B cell (primary cell): ENCODE measurements around the gene COL25A1. TPM values are rescaled to one million over a fixed set of nuclear protein-coding genes. Genes with fewer than 3 reads are reported as not detected.

ENCODE experiments used
- ATAC-seq: fragments of 200-7000 bp; cut with Tn5 transposase; one replicate; pipeline ENCODE4 v1.10.0; 2021; ENCODE audit warnings: low read depth, mild to moderate bottlenecking, moderate number of reproducible peaks, moderate library complexity
- CTCF ChIA-PET: fragments of 350-600 bp; sonication (Branson Sonifier 250); formaldehyde crosslinking; loops from one replicate; lab custom pipeline; 2021; ENCODE audit warnings: antibody characterized with exemption, inconsistent platforms; lab: Charles Lee
- POLR2A ChIA-PET: fragments of 350-600 bp; sonication (Branson Sonifier 250); formaldehyde crosslinking; loops from one replicate; lab custom pipeline; 2021; ENCODE audit warnings: antibody characterized with exemption; lab: Charles Lee
- DNase-seq: peaks from one replicate; pipeline ENCODE4 v3.0.0; 2013
- H2AFZ ChIP-seq: 2 replicates; pipeline ENCODE4 v1.6.1; 2012; ENCODE audit warnings: mild to moderate bottlenecking, low read depth, low read length; ENCODE audit not compliant: insufficient read depth, poor library complexity, severe bottlenecking
- H3K27ac ChIP-seq, 2 donors: 1 replicate in 1 of 2; 2 replicates in 1 of 2; pipeline ENCODE4 v1.5.1; 2012 to 2013; ENCODE audit warnings: low read length in 2 of 2, mild to moderate bottlenecking in 2 of 2, moderate library complexity in 1 of 2
- H3K27me3 ChIP-seq, 4 experiments: fragments of 200-600 bp in 1 of 4; sonication (generic) in 1 of 4; replicated peaks in 1 of 4; 1 replicate in 2 of 4; 2 replicates in 2 of 4; pipeline versions ENCODE4 v1.6.1 to v1.7.0; 2013 to 2016; ENCODE audit warnings: low read length in 3 of 4, mild to moderate bottlenecking in 2 of 4, mixed read lengths in 1 of 4, moderate library complexity in 1 of 4; ENCODE audit not compliant: insufficient read depth in 4 of 4, control insufficient read depth in 3 of 4; ENCODE audit errors: control extremely low read depth in 1 of 4
- H3K36me3 ChIP-seq, 2 experiments: replicated peaks in 1 of 2; 1 replicate in 1 of 2; 2 replicates in 1 of 2; pipeline versions ENCODE4 v1.6.1 to v1.7.1; 2013; ENCODE audit warnings: low read length in 1 of 2; ENCODE audit not compliant: insufficient read depth in 2 of 2, control insufficient read depth in 1 of 2; ENCODE audit errors: control extremely low read depth in 1 of 2, extremely low read depth in 1 of 2
- H3K4me1 ChIP-seq, 2 donors: fragments of 200-600 bp in 1 of 2; sonication (generic) in 1 of 2; 1 replicate in 1 of 2; 2 replicates in 1 of 2; pipeline versions ENCODE4 v1.5.1 to v1.6.1; 2013 to 2017; ENCODE audit warnings: low read length in 2 of 2; ENCODE audit not compliant: control insufficient read depth in 2 of 2, insufficient read depth in 2 of 2
- H3K4me2 ChIP-seq: replicated peaks from 2 replicates; pipeline ENCODE3; 2012; ENCODE audit warnings: mild to moderate bottlenecking, low read depth, low read length; ENCODE audit not compliant: poor library complexity, severe bottlenecking
- H3K4me3 ChIP-seq, 5 experiments: fragments of 200-600 bp in 1 of 5; sonication (generic) in 1 of 5; 1 replicate in 3 of 5; 2 replicates in 2 of 5; pipeline versions ENCODE4 v1.5.1 to v1.7.0; 2011 to 2016; ENCODE audit warnings: low read length in 4 of 5, mild to moderate bottlenecking in 4 of 5, low read depth in 2 of 5, control low read depth in 1 of 5, moderate library complexity in 1 of 5; ENCODE audit not compliant: insufficient read depth in 1 of 5; ENCODE audit errors: control extremely low read depth in 1 of 5, extremely low read depth in 1 of 5
- H3K79me2 ChIP-seq: fragments of 200-600 bp; sonication (generic); one replicate; pipeline ENCODE4 v1.6.0; 2016; ENCODE audit warnings: low read length; ENCODE audit not compliant: control insufficient read depth, insufficient read depth
- H3K9ac ChIP-seq: fragments of 200-600 bp; sonication (generic); 2 replicates; pipeline ENCODE4 v1.6.1; 2017; ENCODE audit warnings: mild to moderate bottlenecking, low read length, moderate library complexity
- H3K9me3 ChIP-seq, 3 donors: one replicate each; pipeline versions ENCODE4 v1.6.1 to v1.7.1; 2013; ENCODE audit warnings: low read length in 2 of 3; ENCODE audit not compliant: control insufficient read depth in 2 of 3, insufficient read depth in 1 of 3; ENCODE audit errors: control extremely low read depth in 1 of 3
- H4K20me1 ChIP-seq: 2 replicates; pipeline ENCODE4 v1.6.0; 2012; ENCODE audit warnings: mild to moderate bottlenecking, low read length; ENCODE audit not compliant: insufficient read depth, control insufficient read depth, poor library complexity, severe bottlenecking
- H3K27ac Mint-ChIP-seq: one replicate; pipeline ENCODE4 v1.8.0; 2021; ENCODE audit warnings: mixed read lengths
- H3K27me3 Mint-ChIP-seq: one replicate; pipeline ENCODE4 v1.8.0; 2021; ENCODE audit warnings: mixed read lengths
- H3K4me1 Mint-ChIP-seq: one replicate; pipeline ENCODE4 v1.8.0; 2021; ENCODE audit warnings: mixed read lengths
- H3K4me3 Mint-ChIP-seq: one replicate; pipeline ENCODE4 v1.8.0; 2021; ENCODE audit warnings: mixed read lengths
- H3K9me3 Mint-ChIP-seq: one replicate; pipeline ENCODE4 v1.8.0; 2022; ENCODE audit warnings: mixed read lengths; ENCODE audit not compliant: insufficient read depth
- CTCF ChIP-seq: fragments of 200-600 bp; IDR thresholded peaks from one replicate; pipeline ENCODE4 v1.8.0; 2022; ENCODE audit warnings: antibody characterized with exemption, mild to moderate bottlenecking
- EZH2 ChIP-seq: IDR thresholded peaks from 2 replicates; pipeline ENCODE4 v1.6.1; 2012; ENCODE audit warnings: borderline replicate concordance, low read depth, mild to moderate bottlenecking, moderate library complexity, low read length; ENCODE audit not compliant: insufficient read depth, poor library complexity, severe bottlenecking
- WGBS: methylation state at CpG from one replicate; pipeline ENCODE4 v1.1.5; 2013; ENCODE audit warnings: missing lambda C conversion rate; ENCODE audit not compliant: insufficient coverage; 5-methylcytosine and 5-hydroxymethylcytosine counted together
- intact Hi-C: fragments of 100-400 bp; cut with micrococcal nuclease; formaldehyde crosslinking; loops from one replicate; pipeline ENCODE4 v1.10.0; 2022
- polyA plus RNA-seq: library from polyadenylated mRNA; depleted of rRNA; stranded (reverse); fragments of >200 nt; gene quantifications from 2 replicates; pipeline ENCODE4 v1.2.3, GENCODE V29; 2012
- total RNA-seq, 2 donors: library from RNA; stranded (reverse); fragments of 120-200 nt in 1 of 2; gene quantifications; 1 replicate in 1 of 2; 2 replicates in 1 of 2; pipeline versions ENCODE4 v1.2.3 to v1.2.4, GENCODE V29; 2013 to 2022

The COL25A1 gene
- total and polyA plus RNA-seq, 2 donors (not counting 1 experiment from before 2014, with no cell fraction given) = not detected

- Mint-ChIP-seq H3K4me1 (no peaks in the 10 kb centered on the region), H3K27ac (no peak overlapping the region), H3K9me3 (no peaks in the 10 kb centered on the region), H3K27me3 (no peaks in the 10 kb centered on the region), H3K4me3 (no peak overlapping the region)
- Histone ChIP-seq H3K4me2 (no peak overlapping the region), H3K9me3 (no peaks in the 10 kb centered on the region), H3K9ac (no peak overlapping the region), H3K27me3 (peaks cover 0 to 3% (median 0%) of the 10 kb centered on the region in 4 experiments), H3K4me3 (no peak overlapping the region), H3K79me2 (no peaks in the 10 kb centered on the region), H3K36me3 (no peaks in the 10 kb centered on the region), H3K27ac (no peak overlapping the region), H3K4me1 (no peaks in the 10 kb centered on the region), H2AFZ (no peak overlapping the region), H4K20me1 (no peaks in the 10 kb centered on the region)
- no peak for TF ChIP-seq EZH2
- DNase-seq (no peak), ATAC-seq (no peak)
- CTCF ChIA-PET = no interaction called here
- POLR2A ChIA-PET = no interaction called here
- no CpG with 5 or more reads among the region's 4 CpGs for WGBS
- intact Hi-C loops = no loop called here
These were observed 398.8 kb downstream of the COL25A1 start for GRCh38 chr4:108903464-108904221.

- H4K20me1 ChIP-seq = no peaks in the 10 kb centered on the region
- H3K9me3 ChIP-seq = no peaks in the 10 kb centered on the region
- ChIA-PET CTCF (no interaction called here), POLR2A (no interaction called here)
- no peak overlapping the region for H3K9ac ChIP-seq
- no peak overlapping the region for H3K27ac ChIP-seq
- no peak overlapping the region for H3K4me3 ChIP-seq
- H3K4me1 ChIP-seq = no peaks in the 10 kb centered on the region
- H3K27me3 ChIP-seq = peaks cover 0 to 3% (median 0%) of the 10 kb centered on the region in 4 experiments
- DNase-seq (no peak), ATAC-seq (no peak)
- no peak overlapping the region for H3K4me2 ChIP-seq
- H3K4me3 Mint-ChIP-seq = no peak overlapping the region
- WGBS = no CpG with 5 or more reads among the region's 3 CpGs
- H3K27ac Mint-ChIP-seq = no peak overlapping the region
- H2AFZ ChIP-seq = no peak overlapping the region
- H3K27me3 Mint-ChIP-seq = no peaks in the 10 kb centered on the region
- H3K79me2 ChIP-seq = no peaks in the 10 kb centered on the region
- no peaks in the 10 kb centered on the region for H3K36me3 ChIP-seq
- no peaks in the 10 kb centered on the region for H3K9me3 Mint-ChIP-seq
- H3K4me1 Mint-ChIP-seq = no peaks in the 10 kb centered on the region
- no peak for TF ChIP-seq CTCF
- TF ChIP-seq EZH2 = no peak
- intact Hi-C loops = no loop called here
These were observed 399.7 kb downstream of the COL25A1 start for GRCh38 chr4:108902769-108903168.
